ENCODE measurements around the gene ASPSCR1.

ASPSCR1 gene

DNA sequence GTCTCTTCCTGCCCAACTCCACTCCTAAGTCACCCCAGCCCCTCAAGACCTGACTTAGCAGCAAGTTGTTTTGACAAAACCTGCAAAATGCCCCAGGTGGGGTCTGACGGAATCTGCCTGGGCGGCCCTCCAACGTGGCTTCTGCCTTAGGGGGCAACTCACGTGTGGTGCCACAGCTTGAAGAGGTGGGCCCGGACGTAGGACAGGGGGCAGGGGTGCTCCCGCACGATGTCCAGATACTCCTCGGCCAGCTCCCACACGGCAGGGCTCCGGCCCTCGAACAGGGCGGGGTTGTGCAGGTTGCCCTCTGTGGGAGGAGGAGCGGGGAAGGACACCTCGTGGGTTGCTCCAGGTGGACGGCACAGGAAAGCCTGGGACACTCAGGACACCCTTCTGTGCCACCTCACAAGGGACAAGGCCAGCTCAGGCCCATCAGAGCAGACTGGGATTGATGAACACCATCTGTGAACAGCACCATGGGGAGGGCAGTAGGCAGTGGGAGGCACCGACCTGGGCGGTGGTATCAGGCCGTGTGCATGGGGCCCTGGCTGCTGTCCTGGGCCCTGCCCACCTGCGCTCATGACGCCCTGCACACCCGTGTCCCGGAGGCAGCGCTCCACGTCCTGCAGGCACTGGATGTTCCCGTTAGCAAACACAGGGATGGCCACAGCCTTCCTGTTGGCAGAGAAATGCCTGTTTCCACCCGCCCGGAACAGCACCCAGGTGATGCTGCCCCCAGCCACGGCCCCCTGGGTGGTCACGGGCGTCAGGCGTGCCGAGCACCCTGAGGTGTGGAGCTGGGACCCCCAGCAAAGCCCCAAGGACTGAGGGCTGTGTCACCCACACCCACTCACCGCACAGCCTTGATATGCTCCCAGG, 83.9 kb downstream of the ASPSCR1 start:
- TF ChIP-seq TAF1 (IDR thresholded peaks at IDR 0.05; ENCODE audit: borderline replicate concordance, insufficient read depth, low read length) = no peak
- TF ChIP-seq POLR2AphosphoS5 (IDR thresholded peaks at IDR 0.05; ENCODE audit: low read depth, low read length) = 0 out of 2 replicates have a peak, but pooled peaks have one; percentile 44

- TF ChIP-seq FOXP2 (optimal IDR thresholded peaks at IDR 0.05; ENCODE audit: borderline replicate concordance, extremely low read depth, extremely low read length, insufficient read depth) (no peak), REST (IDR thresholded peaks at IDR 0.05; ENCODE audit: insufficient read depth in 1 of 2, low read depth in 2 of 2, low read length in 2 of 2) (no peak), SIN3A (IDR thresholded peaks at IDR 0.05; ENCODE audit: borderline replicate concordance, insufficient read depth, low read length) (no peak)
Observed at GRCh38 chr17:82062076-82062983, 84.9 kb downstream of the ASPSCR1 start.

GRCh38 chr17:82062984-82063368, 85.5 kb downstream of the ASPSCR1 start:
- TF ChIP-seq REST (IDR thresholded peaks at IDR 0.05; ENCODE audit: insufficient read depth in 1 of 2, low read depth in 2 of 2, low read length in 2 of 2) (no peak), TAF1 (IDR thresholded peaks at IDR 0.05; ENCODE audit: borderline replicate concordance, insufficient read depth, low read length) (no peak), SIN3A (IDR thresholded peaks at IDR 0.05; ENCODE audit: borderline replicate concordance, insufficient read depth, low read length) (no peak), POLR2AphosphoS5 (IDR thresholded peaks at IDR 0.05; ENCODE audit: low read depth, low read length) (no peak), FOXP2 (optimal IDR thresholded peaks at IDR 0.05; ENCODE audit: borderline replicate concordance, extremely low read depth, extremely low read length, insufficient read depth) (no peak)

DNA sequence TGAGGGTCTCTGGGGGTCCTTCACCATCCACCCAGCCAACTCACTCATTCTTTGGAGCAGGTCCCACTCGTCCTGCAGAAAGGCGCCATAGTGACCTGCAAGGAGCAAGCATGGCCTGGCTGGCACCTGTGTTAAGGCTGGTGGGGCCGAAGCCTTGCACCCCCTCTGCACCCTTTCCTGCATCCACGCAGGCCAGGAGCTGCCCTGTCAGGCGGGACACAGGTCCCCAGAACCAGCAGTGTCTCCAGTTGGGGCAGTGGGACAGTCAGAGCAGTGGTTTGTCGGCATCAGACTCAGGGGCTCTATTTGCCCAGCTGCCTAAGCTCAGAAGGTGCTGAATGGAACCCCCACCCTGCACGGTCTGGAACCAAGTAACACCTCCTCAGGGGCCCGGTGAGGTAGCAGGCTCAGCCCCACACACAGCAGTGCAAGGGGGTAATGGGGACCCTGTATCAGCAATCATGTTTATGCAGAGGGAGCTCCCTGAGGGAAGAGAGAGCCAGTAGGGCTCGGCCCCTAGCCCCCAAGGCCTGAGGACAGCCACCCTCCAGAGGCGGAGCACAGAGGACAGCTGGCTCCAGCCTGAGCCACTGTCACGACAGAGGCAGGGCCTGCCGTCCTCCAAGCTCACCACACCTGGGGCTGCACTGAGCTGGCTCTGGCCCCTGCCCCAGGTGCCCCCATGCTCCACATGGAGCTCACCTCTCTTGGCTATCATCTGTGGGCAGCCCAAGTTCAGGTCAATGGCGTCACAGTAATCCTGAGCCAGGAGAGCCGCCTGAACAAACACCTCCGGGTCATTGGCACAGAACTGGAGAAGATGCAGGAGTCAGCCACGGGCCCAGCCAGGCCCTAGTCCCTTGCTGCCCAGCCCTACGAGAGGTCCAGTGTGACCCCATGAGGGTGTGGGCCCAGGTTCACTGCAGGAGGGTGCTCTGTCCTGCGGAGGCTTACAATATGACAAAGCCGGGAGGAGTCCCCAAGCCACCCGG, 86.3 kb downstream of the ASPSCR1 start:
- TF ChIP-seq TAF1 (IDR thresholded peaks at IDR 0.05; ENCODE audit: borderline replicate concordance, insufficient read depth, low read length) = no peak
- no peak for TF ChIP-seq POLR2AphosphoS5 (IDR thresholded peaks at IDR 0.05; ENCODE audit: low read depth, low read length)
- no peak for TF ChIP-seq FOXP2 (optimal IDR thresholded peaks at IDR 0.05; ENCODE audit: borderline replicate concordance, extremely low read depth, extremely low read length, insufficient read depth)
- no peak for TF ChIP-seq REST (IDR thresholded peaks at IDR 0.05; ENCODE audit: insufficient read depth in 1 of 2, low read depth in 2 of 2, low read length in 2 of 2)
- TF ChIP-seq SIN3A (IDR thresholded peaks at IDR 0.05; ENCODE audit: borderline replicate concordance, insufficient read depth, low read length) = no peak
